Adrenal gland (tissue), 5 donors: ENCODE data around the gene CEP95.

Experiments used
- POLR2A ChIP-seq, 2 donors: fragments of 450-650 bp; IDR thresholded peaks; one replicate each; pipeline ENCODE4 v1.6.1; 2017; ENCODE audit warnings: antibody characterized with exemption in 2 of 2, mild to moderate bottlenecking in 2 of 2, moderate library complexity in 1 of 2
- TF ChIP-seq, protein P1 (sequence below), 6 experiments: fragments of 450-650 bp in 4 of 6; fragments of 200-600 bp in 2 of 6; sonication (generic) in 1 of 6; IDR thresholded peaks; 1 replicate in 5 of 6; 2 replicates in 1 of 6; pipeline versions ENCODE4 v1.5.1 to v1.8.0; 2016 to 2021; ENCODE audit warnings: antibody characterized with exemption in 6 of 6, mild to moderate bottlenecking in 2 of 6, moderate library complexity in 1 of 6
- donor health status: DM: no; HTN: no; CAD: no.

DNA sequence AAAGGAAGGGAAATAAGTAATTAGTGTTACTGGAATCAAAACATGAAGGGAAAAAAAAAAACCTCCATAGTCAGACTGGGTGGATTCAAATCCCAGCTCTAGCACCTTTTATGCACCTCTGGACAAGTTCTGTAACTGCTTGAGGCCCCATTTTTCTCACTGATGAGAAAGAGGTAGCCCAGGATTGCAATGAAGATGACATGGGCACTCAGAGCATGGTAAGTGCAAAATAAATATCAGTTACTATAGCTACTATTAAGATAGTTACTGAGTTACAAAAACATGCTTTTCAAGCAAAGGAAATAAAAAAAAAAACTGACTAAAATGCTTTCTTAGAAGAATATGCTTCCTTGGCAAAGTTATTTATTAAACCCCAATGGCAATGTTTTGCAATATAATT, 58.8 kb downstream of the CEP95 start:
- TF ChIP-seq, protein P1, sequence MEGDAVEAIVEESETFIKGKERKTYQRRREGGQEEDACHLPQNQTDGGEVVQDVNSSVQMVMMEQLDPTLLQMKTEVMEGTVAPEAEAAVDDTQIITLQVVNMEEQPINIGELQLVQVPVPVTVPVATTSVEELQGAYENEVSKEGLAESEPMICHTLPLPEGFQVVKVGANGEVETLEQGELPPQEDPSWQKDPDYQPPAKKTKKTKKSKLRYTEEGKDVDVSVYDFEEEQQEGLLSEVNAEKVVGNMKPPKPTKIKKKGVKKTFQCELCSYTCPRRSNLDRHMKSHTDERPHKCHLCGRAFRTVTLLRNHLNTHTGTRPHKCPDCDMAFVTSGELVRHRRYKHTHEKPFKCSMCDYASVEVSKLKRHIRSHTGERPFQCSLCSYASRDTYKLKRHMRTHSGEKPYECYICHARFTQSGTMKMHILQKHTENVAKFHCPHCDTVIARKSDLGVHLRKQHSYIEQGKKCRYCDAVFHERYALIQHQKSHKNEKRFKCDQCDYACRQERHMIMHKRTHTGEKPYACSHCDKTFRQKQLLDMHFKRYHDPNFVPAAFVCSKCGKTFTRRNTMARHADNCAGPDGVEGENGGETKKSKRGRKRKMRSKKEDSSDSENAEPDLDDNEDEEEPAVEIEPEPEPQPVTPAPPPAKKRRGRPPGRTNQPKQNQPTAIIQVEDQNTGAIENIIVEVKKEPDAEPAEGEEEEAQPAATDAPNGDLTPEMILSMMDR (IDR thresholded peaks at IDR 0.05), result no peak
- TF ChIP-seq POLR2A (IDR thresholded peaks at IDR 0.05), result no peak
